Coronary artery (tissue), 2 donors: ENCODE results near the gene CTDSP2.

Experiments
- DNase-seq: peaks from one replicate; pipeline ENCODE4 v3.0.0-alpha.2; 2017; ENCODE audit warnings: low spot score
- H3K27ac ChIP-seq, 2 donors: fragments of 200-600 bp; sonication (generic); one replicate each; pipeline ENCODE4 v1.5.1; 2016 to 2019
- H3K4me3 ChIP-seq: fragments of 200-600 bp; sonication (generic); 2 replicates; pipeline ENCODE4 v1.5.1; 2016; ENCODE audit warnings: mild to moderate bottlenecking, moderate library complexity
- TF ChIP-seq, protein P1 (sequence below): fragments of 200-600 bp; sonication (generic); IDR thresholded peaks from one replicate; pipeline ENCODE4 v1.5.1; 2019; ENCODE audit warnings: antibody characterized with exemption

The CTDSP2 gene

GRCh38 chr12:57833672-57834071 is 12.9 kb downstream of the CTDSP2 start:
- H3K27ac ChIP-seq, result peak overlapping the region; percentile 21 to 72
- TF ChIP-seq, protein P1, sequence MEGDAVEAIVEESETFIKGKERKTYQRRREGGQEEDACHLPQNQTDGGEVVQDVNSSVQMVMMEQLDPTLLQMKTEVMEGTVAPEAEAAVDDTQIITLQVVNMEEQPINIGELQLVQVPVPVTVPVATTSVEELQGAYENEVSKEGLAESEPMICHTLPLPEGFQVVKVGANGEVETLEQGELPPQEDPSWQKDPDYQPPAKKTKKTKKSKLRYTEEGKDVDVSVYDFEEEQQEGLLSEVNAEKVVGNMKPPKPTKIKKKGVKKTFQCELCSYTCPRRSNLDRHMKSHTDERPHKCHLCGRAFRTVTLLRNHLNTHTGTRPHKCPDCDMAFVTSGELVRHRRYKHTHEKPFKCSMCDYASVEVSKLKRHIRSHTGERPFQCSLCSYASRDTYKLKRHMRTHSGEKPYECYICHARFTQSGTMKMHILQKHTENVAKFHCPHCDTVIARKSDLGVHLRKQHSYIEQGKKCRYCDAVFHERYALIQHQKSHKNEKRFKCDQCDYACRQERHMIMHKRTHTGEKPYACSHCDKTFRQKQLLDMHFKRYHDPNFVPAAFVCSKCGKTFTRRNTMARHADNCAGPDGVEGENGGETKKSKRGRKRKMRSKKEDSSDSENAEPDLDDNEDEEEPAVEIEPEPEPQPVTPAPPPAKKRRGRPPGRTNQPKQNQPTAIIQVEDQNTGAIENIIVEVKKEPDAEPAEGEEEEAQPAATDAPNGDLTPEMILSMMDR, result no peak
- peak overlapping the region; percentile 57 for H3K4me3 ChIP-seq
- no peak for DNase-seq

- TF ChIP-seq, protein P1, result no peak
- DNase-seq, result no peak
- Histone ChIP-seq H3K27ac (peak overlapping the region; percentile 21 to 72), H3K4me3 (peak overlapping the region; percentile 57)
Measured at GRCh38 chr12:57832966-57833365, 13.6 kb downstream of the CTDSP2 start.

DNA sequence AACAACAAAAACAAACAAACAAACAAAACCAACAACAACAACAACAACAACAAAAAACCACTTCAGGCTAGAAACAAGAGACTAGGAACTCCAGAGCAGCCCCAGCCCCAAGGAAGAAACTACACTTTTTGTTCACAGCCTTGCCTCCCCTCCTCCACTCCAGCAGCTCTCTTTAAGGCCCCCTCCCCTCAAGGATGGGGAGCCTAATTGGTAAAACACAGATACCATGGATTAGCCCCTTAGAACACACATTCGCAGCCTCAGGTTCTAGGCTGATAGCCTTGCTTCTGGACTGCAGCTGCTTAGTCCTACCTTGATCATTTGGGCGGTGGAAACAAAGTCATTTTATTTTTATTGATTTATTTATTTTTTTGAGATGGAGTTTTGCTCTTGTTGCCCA is 16.1 kb downstream of the CTDSP2 start:
- Histone ChIP-seq H3K27ac (peak overlapping the region in 1 of 2 donors; percentile 54), H3K4me3 (no peak overlapping the region)
- TF ChIP-seq, protein P1, result no peak
- DNase-seq, result no peak

DNA sequence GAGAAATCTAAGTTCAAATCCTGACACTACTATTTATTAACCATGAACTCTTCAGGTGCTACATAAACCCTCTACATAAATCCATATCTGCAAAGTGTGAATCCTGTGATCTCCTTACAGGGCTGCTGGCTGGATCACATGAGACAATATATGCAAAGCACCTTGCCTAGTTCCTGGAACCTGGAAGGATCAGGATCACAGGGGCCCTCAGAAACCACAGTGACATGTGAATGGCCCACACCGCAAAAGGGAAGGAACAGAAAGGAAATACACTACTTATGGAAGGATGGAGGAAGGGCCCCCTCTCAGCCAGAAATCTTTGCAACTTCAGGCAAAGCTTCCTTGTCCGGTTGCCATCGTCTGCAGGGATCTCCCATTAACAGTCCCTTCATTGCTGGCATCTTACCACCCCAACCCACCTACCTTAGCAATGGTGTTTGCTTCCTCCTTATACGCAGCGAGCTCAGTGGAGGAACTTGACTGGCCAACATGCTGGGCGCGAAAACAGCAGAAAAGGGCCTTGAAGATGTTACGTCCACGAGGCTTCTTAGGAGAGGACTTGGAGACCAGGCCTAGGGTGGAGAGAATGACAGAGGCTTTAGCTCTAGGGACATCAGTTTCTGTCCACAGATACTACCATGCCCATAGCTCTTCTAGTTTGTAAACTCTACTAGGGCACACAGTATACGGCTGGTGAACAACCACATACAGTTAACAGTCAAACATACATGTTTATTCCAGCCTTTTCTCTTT is 17.3 kb downstream of the CTDSP2 start:
- Histone ChIP-seq H3K4me3 (peak overlapping the region; percentile 12), H3K27ac (peak overlapping the region in 1 of 2 donors; percentile 36)
- TF ChIP-seq, protein P1, result no peak
- no peak for DNase-seq

DNA sequence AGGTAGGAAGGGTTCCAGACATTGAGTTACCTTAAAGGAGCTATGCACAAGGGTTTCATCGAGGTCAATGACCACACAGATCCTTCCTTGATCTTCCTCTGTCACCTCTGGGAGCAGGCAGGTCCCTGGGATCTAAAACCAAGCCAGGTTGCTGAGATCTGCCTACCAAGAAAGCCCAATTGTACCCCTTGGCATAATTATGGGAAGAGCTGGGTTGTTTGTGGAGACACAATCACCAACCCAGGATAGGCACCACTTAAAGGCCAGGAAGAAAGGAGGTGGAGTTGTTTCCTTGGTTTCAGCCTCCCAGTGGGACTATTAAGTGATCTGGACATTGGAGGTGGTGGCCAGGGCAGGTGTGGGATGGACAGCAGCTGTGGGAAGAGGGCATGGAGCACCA is 19.6 kb downstream of the CTDSP2 start:
- no peak for DNase-seq
- Histone ChIP-seq H3K4me3 (no peak overlapping the region), H3K27ac (peak overlapping the region in 1 of 2 donors; percentile 29)
- TF ChIP-seq, protein P1, result no peak

DNA sequence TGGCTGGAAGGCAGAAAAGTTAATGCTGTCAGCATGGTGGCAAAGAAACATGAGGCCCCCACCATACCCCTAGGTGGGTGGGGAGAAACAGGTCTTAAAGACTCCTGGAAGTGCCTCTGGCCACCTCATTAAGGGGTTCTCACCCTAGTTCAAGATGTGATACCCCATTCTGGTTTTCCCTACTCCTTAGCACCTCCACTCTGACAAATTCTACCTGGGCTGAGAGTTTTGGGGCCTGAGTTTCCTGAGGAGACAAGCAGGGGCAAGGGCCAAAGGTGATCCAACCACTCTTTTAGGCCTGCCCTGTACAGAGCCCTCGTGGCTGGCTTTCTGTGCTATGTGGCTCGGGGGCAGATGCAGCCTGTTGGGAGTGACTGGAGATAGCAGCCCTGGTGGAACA is 20.1 kb downstream of the CTDSP2 start:
- Histone ChIP-seq H3K27ac (peak overlapping the region in 1 of 2 donors; percentile 29), H3K4me3 (no peak overlapping the region)
- DNase-seq, result no peak
- TF ChIP-seq, protein P1, result no peak

GRCh38 chr12:57825451-57825850 is 21.1 kb downstream of the CTDSP2 start:
- DNase-seq, result no peak
- Histone ChIP-seq H3K4me3 (no peak overlapping the region), H3K27ac (no peak overlapping the region)
- TF ChIP-seq, protein P1, result no peak
